IMR-90 (cell line): ENCODE measurements around the gene MED23. TPM values are rescaled to one million over a fixed set of nuclear protein-coding genes. Genes with fewer than 3 reads are reported as not detected.

Experiments used
- ATAC-seq: fragments of 200-7000 bp; cut with Tn5 transposase; 2 replicates; pipeline ENCODE4 v1.9.1; 2020; ENCODE audit warnings: low read depth, mild to moderate bottlenecking, moderate library complexity
- BruUV-seq: library from RNA; stranded (reverse); fragments of 400-500 nt; replicated peaks from 2 replicates; lab custom pipeline; 2021; lab: Mats Ljungman, UMichigan
- CTCF ChIA-PET: fragments of 300-600 bp; formaldehyde crosslinking; extraction: SDS; loops from one replicate; lab custom pipeline; 2021; ENCODE audit warnings: antibody characterized with exemption; lab: Yijun Ruan, JAX
- POLR2A ChIA-PET: fragments of 300-600 bp; sonication (Branson Sonifier 250); formaldehyde crosslinking; loops from one replicate; lab custom pipeline; 2022; ENCODE audit warnings: antibody characterized with exemption; ENCODE audit not compliant: unreplicated experiment; lab: Charles Lee
- DNase-seq: peaks from one replicate; pipeline ENCODE4 v3.0.0; 2013
- H2AFZ ChIP-seq: replicated peaks from 2 replicates; pipeline ENCODE3; 2013; ENCODE audit warnings: low read length, mild to moderate bottlenecking; ENCODE audit not compliant: poor library complexity
- H2AK5ac ChIP-seq: 2 replicates; pipeline ENCODE4 v1.6.1; 2013; ENCODE audit warnings: low read depth, low read length, inconsistent platforms
- H2AK9ac ChIP-seq: replicated peaks from 2 replicates; pipeline ENCODE3; 2013; ENCODE audit warnings: mild to moderate bottlenecking, low read depth, low read length, moderate library complexity; ENCODE audit not compliant: poor library complexity
- H2BK120ac ChIP-seq: 2 replicates; pipeline ENCODE4 v1.6.1; 2013; ENCODE audit warnings: low read depth, low read length, inconsistent platforms
- H2BK15ac ChIP-seq: 3 replicates; pipeline ENCODE4 v1.6.1; 2013; ENCODE audit warnings: low read depth, low read length, inconsistent platforms
- H2BK20ac ChIP-seq: 2 replicates; pipeline ENCODE4 v1.6.1; 2013; ENCODE audit warnings: low read depth, mild to moderate bottlenecking, inconsistent platforms, low read length, moderate library complexity
- H2BK5ac ChIP-seq: 2 replicates; pipeline ENCODE4 v1.6.1; 2013; ENCODE audit warnings: mild to moderate bottlenecking, low read depth, low read length, inconsistent platforms; ENCODE audit not compliant: poor library complexity, severe bottlenecking
- H3K14ac ChIP-seq: replicated peaks from 2 replicates; pipeline ENCODE4 v1.6.1; 2013; ENCODE audit warnings: low read depth, low read length, inconsistent platforms
- H3K18ac ChIP-seq: 2 replicates; pipeline ENCODE4 v1.6.1; 2013; ENCODE audit warnings: low read depth, low read length, control low read depth
- H3K23ac ChIP-seq: 2 replicates; pipeline ENCODE4 v1.6.1; 2013; ENCODE audit warnings: low read depth, low read length, inconsistent platforms
- H3K27ac ChIP-seq: 2 replicates; pipeline ENCODE4 v1.5.1; 2013; ENCODE audit warnings: mild to moderate bottlenecking, control low read depth, low read length; ENCODE audit not compliant: insufficient read depth
- H3K27me3 ChIP-seq: 2 replicates; pipeline ENCODE4 v1.6.1; 2013; ENCODE audit warnings: low read length; ENCODE audit not compliant: control insufficient read depth, insufficient read depth
- H3K36me3 ChIP-seq: 2 replicates; pipeline ENCODE4 v1.6.1; 2013; ENCODE audit warnings: low read length, mixed read lengths; ENCODE audit not compliant: control insufficient read depth, insufficient read depth
- H3K4ac ChIP-seq: 2 replicates; pipeline ENCODE4 v1.6.1; 2013; ENCODE audit warnings: low read depth, low read length, inconsistent platforms
- H3K4me1 ChIP-seq: 2 replicates; pipeline ENCODE4 v1.6.1; 2013; ENCODE audit warnings: low read length, mixed read lengths; ENCODE audit not compliant: control insufficient read depth, insufficient read depth
- H3K4me2 ChIP-seq: 2 replicates; pipeline ENCODE4 v1.6.1; 2013; ENCODE audit warnings: low read depth, mild to moderate bottlenecking, control low read depth, low read length, moderate library complexity
- H3K4me3 ChIP-seq: 2 replicates; pipeline ENCODE4 v1.5.1; 2013; ENCODE audit warnings: low read depth, mild to moderate bottlenecking, control low read depth, low read length, moderate library complexity; ENCODE audit not compliant: insufficient read depth
- H3K56ac ChIP-seq: 2 replicates; pipeline ENCODE4 v1.6.1; 2013; ENCODE audit warnings: low read length, inconsistent platforms; ENCODE audit not compliant: insufficient read depth; ENCODE audit errors: extremely low read depth
- H3K79me1 ChIP-seq, 2 experiments: 2 replicates each; pipeline ENCODE4 v1.6.1; 2013; ENCODE audit warnings: low read length in 2 of 2, inconsistent platforms in 1 of 2, low read depth in 1 of 2
- H3K9ac ChIP-seq: 2 replicates; pipeline ENCODE4 v1.6.1; 2013; ENCODE audit warnings: low read depth, low read length, control low read depth
- H3K9me1 ChIP-seq: 2 replicates; pipeline ENCODE4 v1.6.1; 2013; ENCODE audit warnings: low read length, inconsistent platforms; ENCODE audit not compliant: insufficient read depth
- H3K9me3 ChIP-seq: 2 replicates; pipeline ENCODE4 v1.6.1; 2013; ENCODE audit warnings: low read length; ENCODE audit not compliant: control insufficient read depth, insufficient read depth
- H4K20me1 ChIP-seq: 2 replicates; pipeline ENCODE4 v1.6.1; 2013; ENCODE audit warnings: low read length, inconsistent platforms; ENCODE audit not compliant: insufficient read depth
- H4K5ac ChIP-seq: 2 replicates; pipeline ENCODE4 v1.6.1; 2013; ENCODE audit warnings: mild to moderate bottlenecking, low read depth, low read length, control low read depth
- H4K8ac ChIP-seq, 2 experiments: 2 replicates each; pipeline ENCODE4 v1.6.1; 2013; ENCODE audit warnings: low read depth in 2 of 2, low read length in 2 of 2, control low read depth in 1 of 2, inconsistent platforms in 1 of 2
- H4K91ac ChIP-seq: 2 replicates; pipeline ENCODE4 v1.6.1; 2013; ENCODE audit warnings: low read depth, low read length, inconsistent platforms; ENCODE audit not compliant: insufficient read depth
- CEBPB ChIP-seq: IDR thresholded peaks from 2 replicates; pipeline ENCODE4 v1.6.1; 2012; ENCODE audit warnings: low read depth, low read length, improper control_type of control experiment
- CHD1 ChIP-seq: IDR thresholded peaks from 2 replicates; pipeline ENCODE4 v1.6.1; 2012; ENCODE audit warnings: low read depth, low read length, improper control_type of control experiment
- CTCF ChIP-seq: conservative IDR thresholded peaks from 2 replicates; pipeline ENCODE4 v1.5.1; 2012; ENCODE audit warnings: mild to moderate bottlenecking, low read depth, low read length, improper control_type of control experiment
- ELK1 ChIP-seq: fragments of 150-350 bp; IDR thresholded peaks from 2 replicates; pipeline ENCODE4 v1.6.1; 2016; ENCODE audit warnings: low read depth, mild to moderate bottlenecking, low read length, moderate library complexity, borderline replicate concordance
- RCOR1 ChIP-seq: IDR thresholded peaks from 2 replicates; pipeline ENCODE4 v1.6.1; 2012; ENCODE audit warnings: mild to moderate bottlenecking, low read length, improper control_type of control experiment; ENCODE audit not compliant: insufficient replicate concordance
- RFX5 ChIP-seq: IDR thresholded peaks from 2 replicates; pipeline ENCODE4 v1.8.0; 2012; ENCODE audit warnings: low read depth, mild to moderate bottlenecking, low read length, moderate library complexity
- USF2 ChIP-seq: fragments of 150-350 bp; IDR thresholded peaks from 2 replicates; pipeline ENCODE4 v1.6.1; 2017; ENCODE audit warnings: mild to moderate bottlenecking, antibody characterized with exemption, low read length, low read depth
- WGBS, 2 experiments: methylation state at CpG; one replicate each; pipeline versions ENCODE4 v1.1.5 to v1.1.7; 2013; ENCODE audit warnings: missing lambda C conversion rate in 2 of 2; ENCODE audit not compliant: insufficient read length in 1 of 2; ENCODE audit errors: extremely low coverage in 2 of 2; 5-methylcytosine and 5-hydroxymethylcytosine counted together
- dilution Hi-C: fragments of 300-500 bp; cut with HindIII; formaldehyde crosslinking; loops from one replicate; pipeline ENCODE4 v1.14.3; 2018; ENCODE audit warnings: low sequenced_read_pairs; ENCODE audit not compliant: unreplicated experiment
- in situ Hi-C: fragments of 300-500 bp; cut with MboI; formaldehyde crosslinking; loops from 3 replicates; pipeline ENCODE4 v1.14.3; 2019; ENCODE audit warnings: low sequenced_read_pairs, inconsistent platforms, mixed read lengths
- intact Hi-C: fragments of 100-400 bp; cut with micrococcal nuclease; formaldehyde crosslinking; loops from 2 replicates; pipeline ENCODE4 v1.10.0; 2022
- polyA plus RNA-seq, 3 experiments: library from polyadenylated mRNA; depleted of rRNA; stranded (reverse); fragments of >200 nt; gene quantifications; 2 replicates each; pipeline ENCODE4 v1.2.3, GENCODE V29; 2012; ENCODE audit warnings: low replicate concordance in 1 of 3
- total RNA-seq: library from RNA; depleted of rRNA; stranded (reverse); fragments of >200 nt; gene quantifications from 2 replicates; pipeline ENCODE4 v1.2.3, GENCODE V29; 2012

MED23 gene
- total and polyA plus RNA-seq, 2 of the 4 experiments (the other 2 are of a cell fraction): 16.0 to 40.7 TPM

- H3K27ac ChIP-seq: no peak overlapping the region
- no peak overlapping the region for H3K23ac ChIP-seq
- H2BK20ac ChIP-seq: no peak overlapping the region
- H3K4me1 ChIP-seq: peaks cover 3% of the 10 kb centered on the region
- no peaks in the 10 kb centered on the region for H4K20me1 ChIP-seq
- dilution Hi-C loops (no loop called here), intact Hi-C loops (no loop called here), in situ Hi-C loops (no loop called here)
- H4K91ac ChIP-seq: no peak overlapping the region
- BruUV-seq: no TSS peak
- peaks cover 7% of the 10 kb centered on the region for H3K27me3 ChIP-seq
- no peaks in the 10 kb centered on the region for H3K79me1 ChIP-seq
- TF ChIP-seq RFX5 (no peak), USF2 (no peak), RCOR1 (no peak), ELK1 (no peak), CHD1 (no peak), CEBPB (no peak), CTCF (no peak)
- H3K14ac ChIP-seq: no peak overlapping the region
- H4K5ac ChIP-seq: no peak overlapping the region
- ChIA-PET CTCF (no interaction called here), POLR2A (no interaction called here)
- H2AFZ ChIP-seq: no peak overlapping the region
- ATAC-seq: no peak
- no peak overlapping the region for H2AK5ac ChIP-seq
- H2BK120ac ChIP-seq: no peak overlapping the region
- no peaks in the 10 kb centered on the region for H3K9me3 ChIP-seq
- H3K4me3 ChIP-seq: no peak overlapping the region
- H3K56ac ChIP-seq: no peak overlapping the region
- no peak overlapping the region for H3K18ac ChIP-seq
- no peak overlapping the region for H3K4me2 ChIP-seq
- no peak overlapping the region for H2BK5ac ChIP-seq
- H2BK15ac ChIP-seq: no peak overlapping the region
- DNase-seq: no peak
- no peak overlapping the region for H3K4ac ChIP-seq
- no peak overlapping the region for H3K9ac ChIP-seq
- WGBS, 2 experiments: 83% methylated on average over 1 of the region's 3 CpGs; no CpG with 5 or more reads in 1 of the 2 experiments
- H3K9me1 ChIP-seq: no peaks in the 10 kb centered on the region
- no peaks in the 10 kb centered on the region for H3K36me3 ChIP-seq
- H2AK9ac ChIP-seq: no peak overlapping the region
- H4K8ac ChIP-seq: no peak overlapping the region
Observed at GRCh38 chr6:131654326-131654725, 26.3 kb upstream of the MED23 start.
